Naive thymus-derived CD4-positive, alpha-beta T cell (primary cell): ENCODE data around the gene RAI1. TPM values are rescaled to one million over a fixed set of nuclear protein-coding genes. Genes with fewer than 3 reads are reported as not detected.
A peak's percentile ranks its signal among the peaks of the same experiment; 100 is the strongest.

ENCODE experiments used
- ATAC-seq: fragments of 150-1000 bp; cut with Tn5 transposase; 2 replicates; pipeline ENCODE4 v1.10.0; 2021; ENCODE audit warnings: mild to moderate bottlenecking, moderate library complexity
- CTCF ChIA-PET: fragments of 350-600 bp; sonication (Branson Sonifier 250); formaldehyde crosslinking; loops from one replicate; lab custom pipeline; 2021; ENCODE audit warnings: antibody characterized with exemption; lab: Charles Lee
- POLR2A ChIA-PET: fragments of 350-600 bp; sonication (Branson Sonifier 250); formaldehyde crosslinking; loops from one replicate; lab custom pipeline; 2021; ENCODE audit warnings: antibody characterized with exemption, inconsistent platforms; lab: Charles Lee
- DNase-seq, 9 donors: peaks; one replicate each; pipeline versions ENCODE4 v3.0.0 to v3.0.0-alpha.2; 2020 to 2022; ENCODE audit warnings: mixed read lengths in 1 of 9
- H3K27ac ChIP-seq: one replicate; pipeline ENCODE4 v1.7.0; 2013; ENCODE audit warnings: mild to moderate bottlenecking, low read depth, low read length, moderate library complexity
- H3K27me3 ChIP-seq, 2 donors: one replicate each; pipeline ENCODE4 v1.7.0; 2013; ENCODE audit warnings: low read length in 2 of 2, mild to moderate bottlenecking in 2 of 2, moderate library complexity in 2 of 2; ENCODE audit not compliant: control insufficient read depth in 2 of 2, insufficient read depth in 2 of 2
- H3K36me3 ChIP-seq, 3 experiments: 1 replicate in 2 of 3; 2 replicates in 1 of 3; pipeline ENCODE4 v1.7.0; 2013; ENCODE audit warnings: low read length in 3 of 3, mild to moderate bottlenecking in 3 of 3, moderate library complexity in 1 of 3; ENCODE audit not compliant: insufficient read depth in 3 of 3, control insufficient read depth in 2 of 3
- H3K4me1 ChIP-seq, 2 donors: one replicate each; pipeline ENCODE4 v1.7.0; 2013; ENCODE audit warnings: low read length in 2 of 2, mild to moderate bottlenecking in 2 of 2, moderate library complexity in 1 of 2; ENCODE audit not compliant: control insufficient read depth in 2 of 2, insufficient read depth in 2 of 2
- H3K4me3 ChIP-seq: 2 replicates; pipeline ENCODE4 v1.7.0; 2013; ENCODE audit warnings: mild to moderate bottlenecking, low read length
- H3K9me3 ChIP-seq, 3 experiments: 1 replicate in 2 of 3; 2 replicates in 1 of 3; pipeline ENCODE4 v1.7.0; 2013; ENCODE audit warnings: low read length in 3 of 3; ENCODE audit not compliant: control insufficient read depth in 2 of 3
- H3K27ac Mint-ChIP-seq, 9 donors: one replicate each; pipeline ENCODE4 v1.8.0; 2020 to 2022; ENCODE audit warnings: mixed read lengths in 9 of 9, mild to moderate bottlenecking in 8 of 9, moderate library complexity in 5 of 9, inconsistent platforms in 2 of 9
- H3K27me3 Mint-ChIP-seq, 5 donors: one replicate each; pipeline ENCODE4 v1.8.0; 2021 to 2022; ENCODE audit warnings: mixed read lengths in 5 of 5, mild to moderate bottlenecking in 1 of 5
- H3K36me3 Mint-ChIP-seq, 5 donors: one replicate each; pipeline ENCODE4 v1.8.0; 2020 to 2022; ENCODE audit warnings: mixed read lengths in 5 of 5, mild to moderate bottlenecking in 3 of 5, inconsistent platforms in 1 of 5
- H3K4me1 Mint-ChIP-seq, 7 donors: one replicate each; pipeline ENCODE4 v1.8.0; 2020 to 2022; ENCODE audit warnings: mixed read lengths in 7 of 7, mild to moderate bottlenecking in 3 of 7, inconsistent platforms in 1 of 7
- H3K4me3 Mint-ChIP-seq, 10 donors: one replicate each; pipeline ENCODE4 v1.8.0; 2020 to 2022; ENCODE audit warnings: mild to moderate bottlenecking in 10 of 10, mixed read lengths in 10 of 10, moderate library complexity in 6 of 10, inconsistent platforms in 2 of 10
- H3K9me3 Mint-ChIP-seq, 11 donors: one replicate each; pipeline ENCODE4 v1.8.0; 2020 to 2022; ENCODE audit warnings: mixed read lengths in 11 of 11, mild to moderate bottlenecking in 4 of 11, inconsistent platforms in 1 of 11, moderate library complexity in 1 of 11
- intact Hi-C, 2 donors: fragments of 100-400 bp; cut with micrococcal nuclease; formaldehyde crosslinking; loops; one replicate each; pipeline ENCODE4 v1.15.1; 2023
- polyA plus RNA-seq, 2 donors: library from polyadenylated mRNA; unstranded; fragments of 300-500 nt; fragmentation: Illumina TruSeq; gene quantifications; one replicate each; pipeline ENCODE4 v1.2.3, GENCODE V29; 2021
- total RNA-seq, 6 experiments: library from RNA in 5 of 6; stranded (reverse) in 5 of 6; gene quantifications; 1 replicate in 5 of 6; 2 replicates in 1 of 6; pipeline ENCODE4 v1.2.3 and lab custom pipeline; 2021 to 2026

Gene RAI1
- total and polyA plus RNA-seq, 7 experiments from 2014 or later: 2.0 to 46.2 (median 21.2) TPM

GRCh38 chr17:17668358-17668757 lies 12.9 kb upstream of the RAI1 start:
- H3K27me3 Mint-ChIP-seq: peaks cover 0 to 11% (median 0%) of the 10 kb centered on the region in 5 donors
- Histone ChIP-seq H3K9me3 (no peaks in the 10 kb centered on the region), H3K27ac (no peak overlapping the region), H3K36me3 (no peaks in the 10 kb centered on the region), H3K27me3 (no peaks in the 10 kb centered on the region), H3K4me3 (no peak overlapping the region), H3K4me1 (peaks cover 9 to 12% of the 10 kb centered on the region in 2 donors)
- H3K4me1 Mint-ChIP-seq: peaks cover 18 to 30% (median 26%) of the 10 kb centered on the region in 7 donors
- DNase-seq: no peak
- ChIA-PET CTCF (no interaction called here), POLR2A (no interaction called here)
- no peaks in the 10 kb centered on the region for H3K36me3 Mint-ChIP-seq
- H3K9me3 Mint-ChIP-seq: no peaks in the 10 kb centered on the region
- H3K27ac Mint-ChIP-seq: no peak overlapping the region
- H3K4me3 Mint-ChIP-seq: no peak overlapping the region
- intact Hi-C loops: no loop called here
- no peak for ATAC-seq

- H3K9me3 Mint-ChIP-seq: no peaks in the 10 kb centered on the region
- H3K27ac Mint-ChIP-seq: peak overlapping the region in 1 of 9 donors; percentile 78
- no peaks in the 10 kb centered on the region for H3K9me3 ChIP-seq
- DNase-seq (no peak), ATAC-seq (no peak)
- intact Hi-C loops: no loop called here
- peaks cover 0 to 17% (median 0%) of the 10 kb centered on the region in 5 donors for H3K27me3 Mint-ChIP-seq
- ChIA-PET POLR2A (no interaction called here), CTCF (no interaction called here)
- H3K4me3 ChIP-seq: no peak overlapping the region
- peaks cover 13 to 31% (median 25%) of the 10 kb centered on the region in 7 donors for H3K4me1 Mint-ChIP-seq
- H3K27me3 ChIP-seq: no peaks in the 10 kb centered on the region
- H3K4me3 Mint-ChIP-seq: no peak overlapping the region
- H3K36me3 ChIP-seq: no peaks in the 10 kb centered on the region
- no peaks in the 10 kb centered on the region for H3K36me3 Mint-ChIP-seq
- H3K27ac ChIP-seq: no peak overlapping the region
- peaks cover 3 to 9% of the 10 kb centered on the region in 2 donors for H3K4me1 ChIP-seq
Measured at GRCh38 chr17:17668775-17669579, 12.3 kb upstream of the RAI1 start.

GRCh38 chr17:17669580-17670235 lies 11.6 kb upstream of the RAI1 start:
- POLR2A ChIA-PET: no interaction called here
- H3K27ac Mint-ChIP-seq: no peak overlapping the region

GRCh38 chr17:17670701-17671305 lies 10.5 kb upstream of the RAI1 start:
- Mint-ChIP-seq H3K36me3 (no peaks in the 10 kb centered on the region), H3K9me3 (no peaks in the 10 kb centered on the region), H3K27ac (peak overlapping the region in 3 of 9 donors; percentile 28 to 61 (median 32)), H3K27me3 (peaks cover 0 to 19% (median 0%) of the 10 kb centered on the region in 5 donors), H3K4me1 (peaks cover 15 to 37% (median 28%) of the 10 kb centered on the region in 7 donors), H3K4me3 (no peak overlapping the region)
- Histone ChIP-seq H3K9me3 (no peaks in the 10 kb centered on the region), H3K4me3 (no peak overlapping the region), H3K36me3 (no peaks in the 10 kb centered on the region), H3K4me1 (peaks cover 0 to 9% of the 10 kb centered on the region in 2 donors), H3K27me3 (no peaks in the 10 kb centered on the region), H3K27ac (no peak overlapping the region)
- intact Hi-C loops: no loop called here
- ChIA-PET POLR2A (no interaction called here), CTCF (interaction anchor here (0.9 kb wide), 1 partner anchor 10 kb away, joined by 4 read pairs; the partner anchor contains the start of gene RAI1)
- DNase-seq: no peak
- no peak for ATAC-seq

More at GRCh38 chr17:17669580-17670235, 11.6 kb upstream of the RAI1 start:
- Mint-ChIP-seq H3K4me1 (peaks cover 13 to 31% (median 25%) of the 10 kb centered on the region in 7 donors), H3K4me3 (no peak overlapping the region), H3K27me3 (peaks cover 0 to 19% (median 0%) of the 10 kb centered on the region in 5 donors), H3K36me3 (no peaks in the 10 kb centered on the region), H3K9me3 (no peaks in the 10 kb centered on the region)
- Histone ChIP-seq H3K36me3 (no peaks in the 10 kb centered on the region), H3K27ac (no peak overlapping the region), H3K9me3 (no peaks in the 10 kb centered on the region), H3K27me3 (no peaks in the 10 kb centered on the region), H3K4me3 (no peak overlapping the region), H3K4me1 (peaks cover 0 to 9% of the 10 kb centered on the region in 2 donors)
- DNase-seq: no peak
- no peak for ATAC-seq
- CTCF ChIA-PET: interaction anchor here (0.9 kb wide), 1 partner anchor 11 kb away, joined by 4 read pairs; the partner anchor contains the start of gene RAI1
- intact Hi-C loops: no loop called here

- Mint-ChIP-seq H3K9me3 (no peaks in the 10 kb centered on the region), H3K27ac (peak overlapping the region in 1 of 9 donors; percentile 28), H3K4me3 (no peak overlapping the region), H3K36me3 (no peaks in the 10 kb centered on the region), H3K4me1 (peaks cover 21 to 44% (median 35%) of the 10 kb centered on the region in 7 donors), H3K27me3 (peaks cover 0 to 19% (median 0%) of the 10 kb centered on the region in 5 donors)
- Histone ChIP-seq H3K9me3 (no peaks in the 10 kb centered on the region), H3K4me1 (peaks cover 0 to 16% of the 10 kb centered on the region in 2 donors), H3K36me3 (no peaks in the 10 kb centered on the region), H3K27me3 (no peaks in the 10 kb centered on the region), H3K27ac (no peak overlapping the region), H3K4me3 (no peak overlapping the region)
- POLR2A ChIA-PET: no interaction called here
- CTCF ChIA-PET: interaction anchor here (0.8 to 1.3 kb wide), 2 partner anchors 9 to 11 kb away, joined by 3 to 5 read pairs; no protein-coding TSS in a partner anchor
- intact Hi-C loops: no loop called here
- ATAC-seq: no peak
- DNase-seq: no peak
Measured at GRCh38 chr17:17671369-17672129, 9.7 kb upstream of the RAI1 start.
